HK-2 (cell line): ENCODE results near the gene KIF26B.
A peak's percentile ranks its signal among the peaks of the same experiment; 100 is the strongest.
"Not testable (repeated sequence)": the region's sequence is repeated elsewhere in the genome, so short reads cannot be mapped to it uniquely, and the experiment has no call there.

Source experiments
- DNase-seq: peaks from one replicate; pipeline ENCODE4 v3.0.0-alpha.2; 2018; ENCODE audit not compliant: unreplicated experiment

KIF26B gene

GRCh38 chr1:245694753-245695195 is 540.0 kb downstream of the KIF26B start:
- no peak for DNase-seq

GRCh38 chr1:245695211-245695610 is 540.4 kb downstream of the KIF26B start:
- no peak for DNase-seq

- not testable (repeated sequence) for DNase-seq
Observed at GRCh38 chr1:245695701-245696100, 540.9 kb downstream of the KIF26B start.

- DNase-seq, result no peak
Observed at GRCh38 chr1:245698116-245698515, 543.3 kb downstream of the KIF26B start.

GRCh38 chr1:245698860-245699259 is 544.1 kb downstream of the KIF26B start:
- DNase-seq, result no peak

- DNase-seq, result no peak
Observed at GRCh38 chr1:245700631-245701030, 545.8 kb downstream of the KIF26B start.

GRCh38 chr1:245701631-245702030 is 546.8 kb downstream of the KIF26B start:
- DNase-seq, result no peak

GRCh38 chr1:245702346-245702745 is 547.6 kb downstream of the KIF26B start:
- no peak for DNase-seq

GRCh38 chr1:245704341-245704740 is 549.6 kb downstream of the KIF26B start:
- no peak for DNase-seq

GRCh38 chr1:245704765-245705164 is 550.0 kb downstream of the KIF26B start:
- DNase-seq, result peak; percentile 17

GRCh38 chr1:245707941-245708340 is 553.2 kb downstream of the KIF26B start:
- DNase-seq, result no peak

GRCh38 chr1:245710961-245711903 is 556.4 kb downstream of the KIF26B start:
- DNase-seq, result no peak

- not testable (repeated sequence) for DNase-seq
Observed at GRCh38 chr1:245714027-245714426, 559.2 kb downstream of the KIF26B start.

- DNase-seq, result peak; percentile 40
Observed at GRCh38 chr1:245715291-245715701, 560.5 kb downstream of the KIF26B start.

GRCh38 chr1:245715970-245716369 is 561.2 kb downstream of the KIF26B start:
- peak; percentile 22 for DNase-seq

- DNase-seq, result no peak
Observed at GRCh38 chr1:245716561-245716960, 561.8 kb downstream of the KIF26B start.

GRCh38 chr1:245717611-245718010 is 562.8 kb downstream of the KIF26B start:
- DNase-seq, result no peak

- no peak for DNase-seq
Observed at GRCh38 chr1:245718123-245718522, 563.3 kb downstream of the KIF26B start.

- DNase-seq, result no peak
Observed at GRCh38 chr1:245718951-245719350, 564.2 kb downstream of the KIF26B start.

- DNase-seq, result no peak
Observed at GRCh38 chr1:245721488-245721887, 566.7 kb downstream of the KIF26B start.

- not testable (repeated sequence) for DNase-seq
Observed at GRCh38 chr1:245728035-245728434, 573.2 kb downstream of the KIF26B start.

- DNase-seq, result no peak
Observed at GRCh38 chr1:245730801-245731200, 576.0 kb downstream of the KIF26B start.

- DNase-seq, result not testable (repeated sequence)
Observed at GRCh38 chr1:245740336-245740735, 585.6 kb downstream of the KIF26B start.
